Measurements from ENCODE around the gene EFCAB6.

- TF ChIP-seq, protein P1, sequence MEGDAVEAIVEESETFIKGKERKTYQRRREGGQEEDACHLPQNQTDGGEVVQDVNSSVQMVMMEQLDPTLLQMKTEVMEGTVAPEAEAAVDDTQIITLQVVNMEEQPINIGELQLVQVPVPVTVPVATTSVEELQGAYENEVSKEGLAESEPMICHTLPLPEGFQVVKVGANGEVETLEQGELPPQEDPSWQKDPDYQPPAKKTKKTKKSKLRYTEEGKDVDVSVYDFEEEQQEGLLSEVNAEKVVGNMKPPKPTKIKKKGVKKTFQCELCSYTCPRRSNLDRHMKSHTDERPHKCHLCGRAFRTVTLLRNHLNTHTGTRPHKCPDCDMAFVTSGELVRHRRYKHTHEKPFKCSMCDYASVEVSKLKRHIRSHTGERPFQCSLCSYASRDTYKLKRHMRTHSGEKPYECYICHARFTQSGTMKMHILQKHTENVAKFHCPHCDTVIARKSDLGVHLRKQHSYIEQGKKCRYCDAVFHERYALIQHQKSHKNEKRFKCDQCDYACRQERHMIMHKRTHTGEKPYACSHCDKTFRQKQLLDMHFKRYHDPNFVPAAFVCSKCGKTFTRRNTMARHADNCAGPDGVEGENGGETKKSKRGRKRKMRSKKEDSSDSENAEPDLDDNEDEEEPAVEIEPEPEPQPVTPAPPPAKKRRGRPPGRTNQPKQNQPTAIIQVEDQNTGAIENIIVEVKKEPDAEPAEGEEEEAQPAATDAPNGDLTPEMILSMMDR (IDR thresholded peaks at IDR 0.05): no peak
- no peak for TF ChIP-seq POLR2A (IDR thresholded peaks at IDR 0.05)
Measured at GRCh38 chr22:43795320-43795719, 16.8 kb downstream of the EFCAB6 start.
